GM18498 (cell line): ENCODE data around the gene GCN1.
"Not testable (repeated sequence)": the region's sequence is repeated elsewhere in the genome, so short reads cannot be mapped to it uniquely, and the experiment has no call there.

Experiments
- ATAC-seq: cut with Tn5 transposase; IDR thresholded peaks from one replicate; pipeline ENCODE4 v1.9.1; 2021; ENCODE audit warnings: mild to moderate bottlenecking, moderate library complexity; ENCODE audit not compliant: unreplicated experiment

The GCN1 gene

GRCh38 chr12:120215766-120216735, 21.5 kb upstream of the GCN1 start:
- ATAC-seq: no peak

DNA sequence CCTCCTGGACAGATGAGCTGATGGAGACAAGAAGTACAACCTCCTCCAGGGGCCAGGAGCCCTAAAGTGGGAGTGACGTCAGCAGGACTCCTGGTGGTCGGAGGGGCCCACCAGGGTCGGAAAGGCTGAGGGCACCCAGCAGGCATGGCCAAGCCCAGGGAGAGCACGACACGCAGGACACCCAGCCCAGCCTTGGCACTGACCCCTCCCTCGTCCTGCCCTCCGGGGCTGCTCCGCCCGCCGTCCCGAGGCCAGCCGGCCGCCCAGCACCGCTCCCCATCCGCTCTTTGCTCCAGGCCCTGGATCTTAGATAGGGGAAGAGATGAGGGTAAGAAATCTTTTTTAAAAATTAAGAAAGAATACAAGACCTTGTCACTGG, 20.8 kb upstream of the GCN1 start:
- no peak for ATAC-seq

DNA sequence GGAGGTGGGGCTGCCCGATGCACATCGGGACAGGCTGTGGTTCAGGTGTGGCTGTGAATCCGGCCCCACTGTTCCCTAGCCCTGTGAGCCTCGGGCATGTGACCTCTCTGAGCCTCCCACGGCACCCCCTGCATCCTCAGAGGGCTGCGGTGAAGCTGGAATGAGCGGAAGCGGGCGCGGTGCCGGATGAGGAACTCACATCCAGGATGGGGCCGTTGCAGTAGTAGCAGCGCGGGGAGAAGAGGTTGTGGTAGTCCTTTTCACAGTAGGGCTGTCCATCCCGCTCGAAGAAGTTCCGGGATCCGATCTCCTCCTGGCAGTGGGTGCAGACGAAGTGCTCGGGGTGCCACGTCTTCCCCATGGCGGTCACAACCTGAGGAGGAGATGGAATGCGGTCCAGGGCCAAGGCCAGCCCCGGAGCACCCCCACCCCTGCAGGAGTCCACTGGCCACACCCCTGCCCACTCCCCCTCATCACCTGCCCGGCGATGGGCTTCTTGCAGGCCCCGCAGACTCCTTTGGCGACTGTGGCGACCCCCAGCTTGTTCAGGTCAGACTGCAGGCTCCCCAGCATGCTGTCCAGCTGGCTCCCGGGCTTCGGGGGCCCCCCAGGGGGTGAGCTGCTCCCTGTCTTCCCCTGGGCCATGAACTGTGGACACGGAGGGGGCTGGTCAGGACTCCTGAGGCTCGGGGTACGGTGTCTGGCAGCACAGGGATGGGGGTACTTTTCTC, 20.3 kb upstream of the GCN1 start:
- ATAC-seq: no peak

DNA sequence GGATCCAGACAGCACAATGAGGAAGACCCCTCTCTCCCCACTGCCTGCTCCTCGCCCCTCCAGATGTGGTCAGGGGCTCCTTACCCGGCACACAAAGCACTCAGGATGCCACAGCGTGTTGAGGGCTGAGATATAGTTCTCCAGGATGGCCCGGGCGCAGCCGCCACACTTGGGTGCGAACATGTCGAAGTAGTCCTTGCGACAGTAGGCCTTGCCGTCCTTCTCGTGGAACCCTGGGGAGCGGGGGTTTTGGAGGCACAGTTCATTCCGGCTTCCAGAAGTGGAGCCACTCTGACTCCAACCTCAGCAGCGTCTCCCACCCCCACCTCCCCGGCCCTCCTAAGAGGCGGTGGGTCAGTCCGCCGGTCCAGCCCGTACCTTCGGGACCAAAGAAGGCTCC, 19.2 kb upstream of the GCN1 start:
- ATAC-seq: no peak

DNA sequence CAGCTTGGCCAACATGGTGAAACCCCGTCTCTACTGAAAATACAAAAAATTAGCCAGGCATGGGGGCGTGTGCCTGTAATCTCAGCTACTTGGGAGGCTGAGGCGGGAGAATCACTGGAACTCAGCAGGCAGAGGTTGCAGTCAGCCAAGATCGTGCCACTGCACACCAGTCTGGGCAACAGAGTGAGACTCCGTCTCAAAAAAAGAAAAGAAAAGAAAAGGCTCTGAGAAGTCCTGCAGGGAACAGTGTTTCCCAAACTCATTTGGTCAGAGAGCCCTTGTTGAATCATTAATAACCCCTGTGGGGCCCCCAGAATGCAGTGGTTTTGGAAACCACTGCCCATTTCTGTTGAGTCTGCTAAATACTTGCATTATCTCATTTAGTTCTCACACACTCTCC, 18.7 kb upstream of the GCN1 start:
- ATAC-seq: not testable (repeated sequence)

- ATAC-seq: no peak
These were observed 17.8 kb upstream of the GCN1 start for GRCh38 chr12:120212301-120212700.

GRCh38 chr12:120211904-120212283, 17.4 kb upstream of the GCN1 start:
- no peak for ATAC-seq

DNA sequence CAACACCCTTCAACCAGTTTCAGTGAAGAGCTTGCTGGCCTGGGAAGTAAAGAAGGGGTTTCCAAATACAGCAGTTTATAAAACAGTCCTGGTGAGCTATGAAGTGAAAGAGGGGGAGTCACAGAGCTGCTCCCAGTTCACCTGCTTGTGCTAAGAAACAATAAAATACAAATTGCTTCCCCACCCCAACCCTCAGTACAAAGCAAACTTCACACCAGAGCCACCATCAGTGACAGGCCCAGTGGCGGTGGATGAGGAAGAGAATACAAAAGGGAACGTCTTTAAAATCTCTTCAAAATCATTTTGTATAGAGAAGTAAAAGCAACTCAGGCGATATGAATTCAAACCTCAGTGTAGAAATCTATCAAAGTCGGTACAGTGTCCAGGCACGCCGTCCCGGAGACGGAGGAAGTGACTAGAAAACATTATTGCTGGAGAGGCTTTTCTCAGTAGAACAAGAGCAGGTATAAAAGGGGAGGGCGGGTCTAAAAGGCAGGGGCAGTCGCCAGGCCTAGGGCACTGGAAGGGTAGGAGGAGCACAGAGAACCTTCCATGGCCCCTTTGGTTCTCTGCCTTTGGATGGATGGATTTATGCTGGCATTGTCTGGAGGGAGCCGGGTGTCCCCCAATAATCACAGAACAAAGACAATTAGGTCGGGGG, 16.9 kb upstream of the GCN1 start:
- no peak for ATAC-seq

GRCh38 chr12:120209851-120210250, 15.3 kb upstream of the GCN1 start:
- no peak for ATAC-seq

- no peak for ATAC-seq
These were observed 12.7 kb upstream of the GCN1 start for GRCh38 chr12:120207227-120207626.

- ATAC-seq: not testable (repeated sequence)
These were observed 12.3 kb upstream of the GCN1 start for GRCh38 chr12:120206781-120207180.

GRCh38 chr12:120206228-120206627, 11.7 kb upstream of the GCN1 start:
- no peak for ATAC-seq

- ATAC-seq: no peak
These were observed 9.7 kb upstream of the GCN1 start for GRCh38 chr12:120204171-120204570.

GRCh38 chr12:120200364-120200800, 5.9 kb upstream of the GCN1 start:
- no peak for ATAC-seq

DNA sequence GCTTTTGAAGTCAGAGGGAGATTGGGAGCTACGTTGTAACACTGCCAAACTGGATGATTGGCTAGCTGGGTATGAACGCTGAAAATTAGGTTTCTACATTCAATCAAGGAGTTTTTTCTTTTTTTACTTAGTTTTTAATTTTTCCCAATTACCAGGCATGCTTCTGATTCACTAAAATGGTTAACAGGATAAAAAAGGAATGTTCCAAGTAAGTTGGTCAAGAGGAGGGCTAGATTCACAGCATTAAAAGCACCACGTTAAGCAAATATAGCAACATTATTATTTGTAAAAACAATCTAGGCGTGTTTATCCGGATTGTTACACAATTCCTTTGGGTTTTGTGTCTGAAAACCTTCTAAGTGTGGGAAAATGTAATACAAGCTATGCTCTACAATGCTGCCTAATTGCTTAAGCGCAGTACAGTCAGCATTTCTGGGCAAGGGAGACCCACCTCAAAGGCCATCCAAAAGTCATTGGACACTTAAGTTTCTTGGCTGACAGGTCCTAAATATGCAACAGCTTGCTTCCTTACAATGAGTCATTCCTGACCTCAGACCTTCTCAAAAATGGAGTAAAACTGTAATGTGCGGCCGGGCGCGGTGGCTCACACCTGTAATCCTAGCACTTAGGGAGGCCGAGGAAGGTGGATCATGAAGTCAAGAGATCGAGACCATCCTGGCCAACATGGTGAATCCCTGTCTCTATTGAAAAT, 5.2 kb upstream of the GCN1 start:
- ATAC-seq: no peak

- no peak for ATAC-seq
These were observed 4.5 kb upstream of the GCN1 start for GRCh38 chr12:120199025-120199424.

GRCh38 chr12:120197542-120197887, 3.0 kb upstream of the GCN1 start:
- ATAC-seq: no peak

DNA sequence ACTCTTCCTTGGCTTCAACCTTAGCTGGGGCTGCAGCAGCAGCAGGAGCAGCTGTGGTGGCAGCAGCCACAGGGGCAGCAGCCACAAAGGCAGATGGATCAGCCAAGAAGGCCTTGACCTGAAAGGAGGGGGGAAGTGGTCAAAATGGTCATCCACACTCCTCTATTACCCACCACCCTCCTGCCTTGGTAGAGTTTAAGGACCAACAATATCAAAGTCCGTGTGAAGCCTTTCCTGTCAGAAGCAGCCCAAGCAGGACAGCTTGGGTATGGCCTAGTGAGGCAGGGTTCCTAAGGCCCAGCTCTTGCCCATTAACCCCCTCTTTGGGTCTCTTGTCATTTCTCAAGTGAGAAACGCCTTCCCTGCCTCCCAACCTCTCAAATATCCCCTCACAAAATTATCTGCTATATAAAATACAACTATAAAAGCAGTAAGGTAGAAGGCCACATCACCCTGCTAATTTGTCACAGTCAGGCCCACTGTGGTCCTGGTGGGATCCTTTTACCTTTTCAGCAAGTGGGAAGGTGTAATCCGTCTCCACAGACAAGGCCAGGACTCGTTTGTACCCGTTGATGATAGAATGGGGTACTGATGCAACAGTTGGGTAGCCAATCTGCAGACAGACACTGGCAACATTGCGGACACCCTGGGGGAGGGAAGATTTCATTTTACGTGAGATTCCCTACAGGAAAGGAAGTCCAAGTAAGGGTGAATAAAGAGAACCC, 2.5 kb upstream of the GCN1 start:
- not testable (repeated sequence) for ATAC-seq

DNA sequence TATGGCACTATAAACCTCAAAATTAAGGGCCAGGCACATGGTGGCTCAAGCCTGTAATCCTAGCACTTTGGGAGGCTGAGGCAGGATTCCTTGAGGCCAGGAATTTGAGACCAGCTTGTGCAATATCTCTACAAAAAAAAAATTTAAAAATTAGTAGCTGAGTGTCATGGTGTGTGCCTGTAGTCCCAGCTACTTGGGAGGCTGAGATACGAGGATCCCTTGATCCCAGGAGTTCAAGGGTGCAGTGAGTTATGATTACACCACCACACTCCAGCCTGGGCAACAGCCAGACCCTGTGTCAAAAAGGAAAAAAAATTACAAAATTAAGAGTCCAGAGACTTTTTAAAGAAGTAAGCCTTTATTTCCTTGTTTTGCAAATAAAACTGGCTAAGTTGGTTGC, 1.8 kb upstream of the GCN1 start:
- no peak for ATAC-seq

- no peak for ATAC-seq
These were observed 335 bp downstream of the GCN1 start for GRCh38 chr12:120194226-120194533.

DNA sequence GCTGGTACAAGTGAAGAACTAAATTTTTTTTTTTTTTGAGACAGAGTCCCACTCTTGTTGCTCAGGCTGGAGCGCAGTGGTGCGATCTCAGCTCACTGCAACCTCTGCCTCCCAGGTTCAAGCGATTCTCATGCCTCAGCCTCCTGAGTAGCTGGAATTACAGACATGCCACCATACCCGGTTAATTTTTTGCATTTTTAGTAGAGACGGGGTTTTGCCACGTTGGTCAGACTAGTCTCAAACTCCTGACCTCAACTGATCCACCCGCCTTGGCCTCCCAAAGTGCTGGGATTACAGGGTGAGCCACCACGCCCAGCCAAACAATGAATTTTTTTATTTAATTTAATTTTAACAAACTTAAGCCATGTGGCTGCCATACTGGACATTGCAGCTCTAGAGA, 1.2 kb downstream of the GCN1 start:
- ATAC-seq: not testable (repeated sequence)
